KMS-11 (cell line): ENCODE data around the gene MAGI3.

Source experiments
- H2AFZ ChIP-seq: fragments of 200-600 bp; sonication (generic); 2 replicates; pipeline ENCODE4 v1.6.1; 2016; ENCODE audit warnings: antibody characterized with exemption, mixed run types, low read depth
- H3K27ac ChIP-seq: fragments of 200-600 bp; sonication (generic); 2 replicates; pipeline ENCODE4 v1.6.1; 2016; ENCODE audit warnings: mild to moderate bottlenecking, mixed run types
- H3K27me3 ChIP-seq: fragments of 200-600 bp; sonication (generic); 2 replicates; pipeline ENCODE4 v1.6.1; 2017; ENCODE audit warnings: mild to moderate bottlenecking, low read depth, mixed run types, moderate library complexity; ENCODE audit not compliant: insufficient read depth
- H3K36me3 ChIP-seq: fragments of 200-600 bp; sonication (generic); 2 replicates; pipeline ENCODE4 v1.6.1; 2017; ENCODE audit warnings: mild to moderate bottlenecking, mixed run types; ENCODE audit not compliant: insufficient read depth
- H3K4me1 ChIP-seq: fragments of 200-600 bp; sonication (generic); 2 replicates; pipeline ENCODE4 v1.6.1; 2016; ENCODE audit warnings: mild to moderate bottlenecking, low read depth, mixed run types; ENCODE audit not compliant: poor library complexity, severe bottlenecking
- H3K4me2 ChIP-seq: fragments of 200-600 bp; sonication (generic); 2 replicates; pipeline ENCODE4 v1.7.0; 2016; ENCODE audit warnings: mild to moderate bottlenecking, mixed run types
- H3K4me3 ChIP-seq: fragments of 200-600 bp; sonication (generic); IDR thresholded peaks from 2 replicates; pipeline ENCODE4 v1.6.1; 2017; ENCODE audit warnings: low read depth, low read length, mixed read lengths; ENCODE audit not compliant: insufficient read depth
- H3K79me2 ChIP-seq: fragments of 200-600 bp; sonication (generic); 2 replicates; pipeline ENCODE4 v1.6.1; 2016; ENCODE audit warnings: low read depth, mixed run types; ENCODE audit not compliant: insufficient read depth
- H3K9ac ChIP-seq: fragments of 200-600 bp; sonication (generic); 2 replicates; pipeline ENCODE4 v1.6.1; 2016; ENCODE audit warnings: mild to moderate bottlenecking, mixed run types
- H4K20me1 ChIP-seq: fragments of 200-600 bp; sonication (generic); 2 replicates; pipeline ENCODE4 v1.6.1; 2016; ENCODE audit warnings: mild to moderate bottlenecking, mixed run types; ENCODE audit not compliant: insufficient read depth
- TF ChIP-seq, protein P1 (sequence below): fragments of 200-600 bp; sonication (generic); conservative IDR thresholded peaks from 2 replicates; pipeline ENCODE4 v1.6.1; 2017; ENCODE audit warnings: low read depth, mild to moderate bottlenecking, antibody characterized with exemption, low read length, moderate library complexity, mixed read lengths

The MAGI3 gene

DNA sequence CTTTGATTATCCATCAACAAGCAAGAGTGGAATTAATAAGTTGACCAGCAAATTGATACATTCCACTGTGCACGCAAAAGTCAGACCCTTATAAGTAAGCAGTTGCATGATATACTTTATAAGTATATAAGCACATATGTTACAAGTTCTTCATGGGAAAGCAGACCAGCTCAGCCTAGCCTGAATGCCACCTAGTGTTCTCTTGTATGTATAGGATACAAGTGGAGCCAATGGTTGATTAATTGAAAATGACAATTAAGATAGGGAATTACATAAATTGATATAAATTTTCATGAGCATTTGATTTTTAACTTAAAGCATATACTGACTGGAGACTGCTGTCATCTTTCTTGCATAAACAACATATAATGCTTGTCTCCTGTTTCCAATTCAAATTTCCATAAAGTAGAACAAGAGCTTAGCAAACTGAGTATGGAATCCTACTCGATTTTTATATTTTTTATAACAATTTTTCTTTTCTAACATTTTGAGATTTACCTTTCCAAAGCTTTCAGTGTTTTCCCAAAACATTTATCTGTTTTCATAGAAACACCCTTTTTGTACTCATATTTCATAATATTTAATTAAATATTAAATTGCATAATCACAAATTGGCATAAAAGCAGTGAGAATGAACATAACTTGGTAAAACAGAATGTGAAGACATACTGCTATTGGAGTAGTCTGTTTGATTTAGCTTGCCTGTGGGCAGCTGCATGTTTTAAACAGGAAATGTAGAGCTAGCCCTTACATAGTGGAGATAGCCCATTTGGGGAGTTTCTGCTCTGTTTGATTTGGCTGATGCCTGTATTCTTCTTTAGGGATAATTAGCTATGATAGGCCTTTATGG, 62.8 kb downstream of the MAGI3 start:
- Histone ChIP-seq H4K20me1 (no peaks in the 10 kb centered on the region), H3K79me2 (no peaks in the 10 kb centered on the region), H3K27ac (no peak overlapping the region), H3K27me3 (no peaks in the 10 kb centered on the region), H3K4me1 (no peaks in the 10 kb centered on the region), H2AFZ (no peak overlapping the region), H3K4me2 (no peak overlapping the region), H3K36me3 (no peaks in the 10 kb centered on the region), H3K9ac (no peak overlapping the region), H3K4me3 (no peak overlapping the region)
- TF ChIP-seq, protein P1, sequence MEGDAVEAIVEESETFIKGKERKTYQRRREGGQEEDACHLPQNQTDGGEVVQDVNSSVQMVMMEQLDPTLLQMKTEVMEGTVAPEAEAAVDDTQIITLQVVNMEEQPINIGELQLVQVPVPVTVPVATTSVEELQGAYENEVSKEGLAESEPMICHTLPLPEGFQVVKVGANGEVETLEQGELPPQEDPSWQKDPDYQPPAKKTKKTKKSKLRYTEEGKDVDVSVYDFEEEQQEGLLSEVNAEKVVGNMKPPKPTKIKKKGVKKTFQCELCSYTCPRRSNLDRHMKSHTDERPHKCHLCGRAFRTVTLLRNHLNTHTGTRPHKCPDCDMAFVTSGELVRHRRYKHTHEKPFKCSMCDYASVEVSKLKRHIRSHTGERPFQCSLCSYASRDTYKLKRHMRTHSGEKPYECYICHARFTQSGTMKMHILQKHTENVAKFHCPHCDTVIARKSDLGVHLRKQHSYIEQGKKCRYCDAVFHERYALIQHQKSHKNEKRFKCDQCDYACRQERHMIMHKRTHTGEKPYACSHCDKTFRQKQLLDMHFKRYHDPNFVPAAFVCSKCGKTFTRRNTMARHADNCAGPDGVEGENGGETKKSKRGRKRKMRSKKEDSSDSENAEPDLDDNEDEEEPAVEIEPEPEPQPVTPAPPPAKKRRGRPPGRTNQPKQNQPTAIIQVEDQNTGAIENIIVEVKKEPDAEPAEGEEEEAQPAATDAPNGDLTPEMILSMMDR, result no peak; the same call in 1 of the 2 replicates

GRCh38 chr1:113453771-113454083, 63.4 kb downstream of the MAGI3 start:
- Histone ChIP-seq H3K4me1 (no peaks in the 10 kb centered on the region), H3K9ac (no peak overlapping the region), H3K4me3 (no peak overlapping the region), H2AFZ (no peak overlapping the region), H4K20me1 (no peaks in the 10 kb centered on the region), H3K4me2 (no peak overlapping the region), H3K36me3 (no peaks in the 10 kb centered on the region), H3K27me3 (no peaks in the 10 kb centered on the region), H3K27ac (no peak overlapping the region), H3K79me2 (no peaks in the 10 kb centered on the region)
- TF ChIP-seq, protein P1, result no peak

GRCh38 chr1:113455374-113455773, 65.1 kb downstream of the MAGI3 start:
- no peak overlapping the region for H3K4me3 ChIP-seq
- no peaks in the 10 kb centered on the region for H3K79me2 ChIP-seq
- H3K36me3 ChIP-seq, result no peaks in the 10 kb centered on the region
- H4K20me1 ChIP-seq, result no peaks in the 10 kb centered on the region
- TF ChIP-seq, protein P1, result no peak
- H3K27ac ChIP-seq, result no peak overlapping the region
- H2AFZ ChIP-seq, result no peak overlapping the region
- H3K4me1 ChIP-seq, result no peaks in the 10 kb centered on the region
- H3K4me2 ChIP-seq, result no peak overlapping the region
- H3K27me3 ChIP-seq, result no peaks in the 10 kb centered on the region
- no peak overlapping the region for H3K9ac ChIP-seq

DNA sequence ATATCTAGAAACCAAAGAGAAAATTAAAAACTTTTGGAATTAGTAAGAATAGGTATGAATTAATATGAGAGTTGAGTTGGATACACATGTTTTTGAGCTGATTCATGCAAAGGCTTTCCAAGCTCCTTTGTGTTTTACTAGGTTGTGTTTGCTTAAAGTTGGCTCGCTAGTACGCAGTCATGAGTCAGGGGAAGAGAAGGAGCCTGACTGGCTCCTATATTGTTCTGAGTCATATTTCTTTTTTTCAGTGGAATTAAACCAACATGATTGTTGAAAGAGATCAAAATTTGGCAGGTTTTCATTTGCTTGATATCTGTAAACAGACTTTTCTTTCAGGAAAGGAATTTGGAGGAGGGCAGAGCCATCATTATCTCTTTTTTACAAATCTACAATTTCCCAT, 66.7 kb downstream of the MAGI3 start:
- Histone ChIP-seq H3K4me1 (no peaks in the 10 kb centered on the region), H3K27ac (no peak overlapping the region), H4K20me1 (no peaks in the 10 kb centered on the region), H2AFZ (no peak overlapping the region), H3K9ac (no peak overlapping the region), H3K36me3 (no peaks in the 10 kb centered on the region), H3K27me3 (no peaks in the 10 kb centered on the region), H3K79me2 (no peaks in the 10 kb centered on the region), H3K4me2 (no peak overlapping the region), H3K4me3 (no peak overlapping the region)
- TF ChIP-seq, protein P1, result no peak
